Activated CD8-positive, alpha-beta T cell treated with anti-CD3 and anti-CD28 coated beads, Interleukin-2, amount 10 ng/mL, durations not matched to agents 7 days and 5 days (primary cell): ENCODE measurements around the gene NFKB1. TPM values are rescaled to one million over a fixed set of nuclear protein-coding genes. Genes with fewer than 3 reads are reported as not detected.
A peak's percentile ranks its signal among the peaks of the same experiment; 100 is the strongest.
"Not testable (repeated sequence)": the region's sequence is repeated elsewhere in the genome, so short reads cannot be mapped to it uniquely, and the experiment has no call there.

ENCODE experiments used
- ATAC-seq: fragments of 150-1000 bp; cut with Tn5 transposase; one replicate; pipeline ENCODE4 v1.10.0; 2021; ENCODE audit warnings: moderate library complexity
- CTCF ChIA-PET: fragments of 350-600 bp; sonication (Branson Sonifier 250); formaldehyde crosslinking; loops from one replicate; lab custom pipeline; 2021; ENCODE audit warnings: antibody characterized with exemption; lab: Charles Lee
- POLR2A ChIA-PET: fragments of 350-600 bp; sonication (Branson Sonifier 250); formaldehyde crosslinking; loops from one replicate; lab custom pipeline; 2021; ENCODE audit warnings: antibody characterized with exemption; lab: Charles Lee
- DNase-seq: peaks from one replicate; pipeline ENCODE4 v3.0.0-alpha.2; 2020
- H3K27ac Mint-ChIP-seq: one replicate; pipeline ENCODE4 v1.8.0; 2021; ENCODE audit warnings: mild to moderate bottlenecking, mixed read lengths
- H3K27me3 Mint-ChIP-seq: one replicate; pipeline ENCODE4 v1.8.0; 2021; ENCODE audit warnings: low read depth, mixed read lengths
- H3K36me3 Mint-ChIP-seq: one replicate; pipeline ENCODE4 v1.8.0; 2021; ENCODE audit warnings: low read depth, mixed read lengths
- H3K4me1 Mint-ChIP-seq: one replicate; pipeline ENCODE4 v1.8.0; 2021; ENCODE audit warnings: low read depth, mixed read lengths
- H3K4me3 Mint-ChIP-seq: one replicate; pipeline ENCODE4 v1.8.0; 2021; ENCODE audit warnings: mild to moderate bottlenecking, mixed read lengths
- H3K9me3 Mint-ChIP-seq: one replicate; pipeline ENCODE4 v1.8.0; 2022; ENCODE audit warnings: mixed read lengths; ENCODE audit not compliant: insufficient read depth
- total RNA-seq, 2 experiments: library from RNA; stranded (reverse); gene quantifications; one replicate each; pipeline ENCODE4 v1.2.3, GENCODE V29; 2021

Gene NFKB1
- total RNA-seq, 2 experiments from 2014 or later: 150 to 162 TPM

DNA sequence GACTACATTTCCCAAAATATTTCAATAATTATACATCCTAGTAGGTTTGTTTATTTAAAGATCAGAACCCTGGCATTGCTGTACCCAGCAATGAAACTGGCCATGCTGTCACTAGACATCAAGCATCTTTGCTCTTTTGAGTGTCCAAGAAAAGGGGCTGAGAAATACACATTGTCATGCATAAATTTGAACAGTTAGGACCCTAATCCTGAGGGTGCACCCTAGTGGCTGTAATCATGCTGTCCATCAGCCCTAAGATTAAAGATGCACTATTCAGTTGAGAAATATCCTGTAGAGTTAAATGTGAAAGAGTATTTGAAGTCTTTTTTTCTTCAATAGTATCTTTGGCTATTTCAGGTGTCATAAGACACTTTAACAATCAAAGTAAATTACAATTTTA lies 108.8 kb downstream of the NFKB1 start:
- H3K4me3 Mint-ChIP-seq: peak overlapping the region; percentile 13
- H3K9me3 Mint-ChIP-seq: peaks cover 3% of the 10 kb centered on the region
- POLR2A ChIA-PET: no interaction called here
- no peaks in the 10 kb centered on the region for H3K27me3 Mint-ChIP-seq
- ATAC-seq: no peak
- DNase-seq: no peak
- H3K4me1 Mint-ChIP-seq: peaks cover 92% of the 10 kb centered on the region
- H3K36me3 Mint-ChIP-seq: peaks cover 94% of the 10 kb centered on the region
- H3K27ac Mint-ChIP-seq: peak overlapping the region; percentile 63
- CTCF ChIA-PET: interaction anchor here (0.9 to 5.7 kb wide), 11 partner anchors 11 to 156 kb away, joined by 3 to 39 read pairs (median 4); no protein-coding TSS in a partner anchor

DNA sequence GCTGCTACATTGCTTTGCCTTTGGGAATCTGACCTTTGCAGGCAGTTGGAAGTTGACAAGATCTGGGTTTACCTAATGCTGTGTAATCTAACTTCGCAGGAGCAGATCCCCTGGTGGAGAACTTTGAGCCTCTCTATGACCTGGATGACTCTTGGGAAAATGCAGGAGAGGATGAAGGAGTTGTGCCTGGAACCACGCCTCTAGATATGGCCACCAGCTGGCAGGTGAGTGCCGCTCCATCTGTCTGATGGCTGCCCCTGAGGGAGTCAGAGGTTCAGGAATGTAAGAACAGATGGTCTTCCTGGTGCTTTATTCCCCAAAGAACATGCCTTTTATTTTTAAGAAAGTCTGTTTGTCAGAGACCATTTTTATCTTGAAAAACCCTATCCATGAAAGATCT lies 109.3 kb downstream of the NFKB1 start:
- H3K4me1 Mint-ChIP-seq: peaks cover 91% of the 10 kb centered on the region
- DNase-seq (no peak), ATAC-seq (no peak)
- peak overlapping the region; percentile 16 for H3K4me3 Mint-ChIP-seq
- ChIA-PET CTCF (interaction anchor here (1.0 to 5.7 kb wide), 10 partner anchors 10 to 162 kb away, joined by 3 to 39 read pairs (median 6); no protein-coding TSS in a partner anchor), POLR2A (interaction anchor here (1.4 kb wide), 1 partner anchor 110 kb away, joined by 4 read pairs; the partner anchor contains the start of gene NFKB1)
- H3K9me3 Mint-ChIP-seq: no peaks in the 10 kb centered on the region
- no peaks in the 10 kb centered on the region for H3K27me3 Mint-ChIP-seq
- H3K36me3 Mint-ChIP-seq: peaks cover 94% of the 10 kb centered on the region
- H3K27ac Mint-ChIP-seq: peak overlapping the region; percentile 73

DNA sequence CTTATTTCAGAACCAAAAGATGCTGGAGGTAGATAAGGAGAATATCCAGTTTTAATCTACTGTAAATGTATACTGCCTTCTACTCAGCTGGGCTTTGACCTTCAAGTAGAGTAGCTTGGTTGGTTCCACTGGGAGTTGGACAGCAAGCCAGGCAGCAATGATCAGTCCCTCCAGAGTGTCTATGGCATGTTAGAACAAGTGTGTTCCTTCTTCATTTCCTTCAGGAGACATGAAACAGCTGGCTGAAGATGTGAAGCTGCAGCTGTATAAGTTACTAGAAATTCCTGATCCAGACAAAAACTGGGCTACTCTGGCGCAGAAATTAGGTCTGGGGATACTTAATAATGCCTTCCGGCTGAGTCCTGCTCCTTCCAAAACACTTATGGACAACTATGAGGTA lies 111.1 kb downstream of the NFKB1 start:
- DNase-seq (no peak), ATAC-seq (no peak)
- peak overlapping the region; percentile 85 for H3K4me3 Mint-ChIP-seq
- no peaks in the 10 kb centered on the region for H3K27me3 Mint-ChIP-seq
- no peaks in the 10 kb centered on the region for H3K9me3 Mint-ChIP-seq
- POLR2A ChIA-PET: interaction anchor here (0.6 to 2.1 kb wide), 8 partner anchors 13 to 526 kb away, joined by 3 to 13 read pairs (median 5); partner anchors contain the start of gene NFKB1
- H3K27ac Mint-ChIP-seq: peak overlapping the region; percentile 94
- peaks cover 95% of the 10 kb centered on the region for H3K36me3 Mint-ChIP-seq
- H3K4me1 Mint-ChIP-seq: peaks cover 92% of the 10 kb centered on the region
- CTCF ChIA-PET: interaction anchor here (0.9 to 5.7 kb wide), 15 partner anchors 9 to 397 kb away, joined by 3 to 39 read pairs (median 6); partner anchors contain the start of gene NFKB1

DNA sequence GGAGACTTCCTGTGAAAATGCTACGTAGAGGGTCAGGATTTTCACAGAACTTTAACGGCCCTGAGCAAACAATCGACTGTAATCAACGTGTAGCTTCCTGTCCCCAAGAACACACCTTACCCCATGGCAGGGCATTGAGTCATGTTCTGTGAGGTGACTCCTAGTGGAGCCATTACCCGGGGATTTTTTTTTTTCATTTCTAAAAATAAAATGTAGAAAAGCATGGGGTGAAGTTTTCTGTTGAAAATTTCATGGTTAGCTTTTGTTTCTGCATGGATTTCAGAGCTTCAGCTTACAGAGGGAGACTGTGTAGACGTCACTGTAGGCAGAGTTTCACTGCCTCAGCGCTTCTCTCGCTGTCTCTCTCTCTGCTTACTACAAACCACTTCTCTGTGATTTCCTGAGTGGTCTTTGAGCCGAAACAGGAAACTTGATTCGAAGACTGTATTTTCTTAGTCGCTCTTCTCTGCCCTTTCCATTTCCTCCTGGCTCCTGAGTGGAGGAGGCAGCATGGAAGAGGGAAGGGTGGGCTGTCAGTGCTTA lies 111.7 kb downstream of the NFKB1 start:
- H3K4me1 Mint-ChIP-seq: peaks cover 87% of the 10 kb centered on the region
- H3K4me3 Mint-ChIP-seq: peak overlapping the region; percentile 85
- CTCF ChIA-PET: interaction anchor here (0.6 to 2.6 kb wide), 18 partner anchors 10 to 487 kb away, joined by 3 to 15 read pairs (median 5); partner anchors contain the start of genes BDH2 and NFKB1
- peak overlapping the region; percentile 94 for H3K27ac Mint-ChIP-seq
- DNase-seq (peak; percentile 74), ATAC-seq (peak; percentile 82)
- H3K9me3 Mint-ChIP-seq: no peaks in the 10 kb centered on the region
- H3K36me3 Mint-ChIP-seq: peaks cover 92% of the 10 kb centered on the region
- POLR2A ChIA-PET: interaction anchor here (0.6 to 2.1 kb wide), 11 partner anchors 13 to 525 kb away, joined by 3 to 13 read pairs (median 4); partner anchors contain the start of genes NFKB1 and SLC39A8
- no peaks in the 10 kb centered on the region for H3K27me3 Mint-ChIP-seq

DNA sequence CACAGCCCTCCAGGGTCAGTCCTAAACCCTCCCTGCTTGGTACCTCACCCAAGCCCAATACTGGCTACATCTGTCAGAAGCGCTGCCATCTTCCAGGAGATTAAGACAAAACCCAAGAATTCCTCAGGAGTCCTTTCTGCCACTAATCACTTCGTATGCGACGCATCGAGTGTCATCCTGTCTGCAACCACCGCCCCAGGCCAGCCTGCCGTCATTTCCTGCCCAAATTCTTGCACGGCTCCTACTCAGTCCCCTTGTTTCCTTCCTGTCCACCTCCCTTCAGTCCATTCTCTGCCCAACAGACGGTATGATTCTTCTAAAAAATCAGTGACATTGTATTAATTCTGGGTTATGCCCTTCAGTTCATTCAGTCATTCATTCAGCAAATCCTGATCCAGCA lies 113.6 kb downstream of the NFKB1 start:
- peaks cover 84% of the 10 kb centered on the region for H3K4me1 Mint-ChIP-seq
- peak; percentile 42 for ATAC-seq
- no peaks in the 10 kb centered on the region for H3K9me3 Mint-ChIP-seq
- POLR2A ChIA-PET: no interaction called here
- peaks cover 83% of the 10 kb centered on the region for H3K36me3 Mint-ChIP-seq
- H3K4me3 Mint-ChIP-seq: peak overlapping the region; percentile 85
- DNase-seq: peak; percentile 78
- H3K27me3 Mint-ChIP-seq: no peaks in the 10 kb centered on the region
- peak overlapping the region; percentile 94 for H3K27ac Mint-ChIP-seq
- CTCF ChIA-PET: interaction anchor here (1.0 to 1.6 kb wide), 2 partner anchors 9 to 213 kb away, joined by 3 to 4 read pairs; partner anchors contain the start of gene UBE2D3

DNA sequence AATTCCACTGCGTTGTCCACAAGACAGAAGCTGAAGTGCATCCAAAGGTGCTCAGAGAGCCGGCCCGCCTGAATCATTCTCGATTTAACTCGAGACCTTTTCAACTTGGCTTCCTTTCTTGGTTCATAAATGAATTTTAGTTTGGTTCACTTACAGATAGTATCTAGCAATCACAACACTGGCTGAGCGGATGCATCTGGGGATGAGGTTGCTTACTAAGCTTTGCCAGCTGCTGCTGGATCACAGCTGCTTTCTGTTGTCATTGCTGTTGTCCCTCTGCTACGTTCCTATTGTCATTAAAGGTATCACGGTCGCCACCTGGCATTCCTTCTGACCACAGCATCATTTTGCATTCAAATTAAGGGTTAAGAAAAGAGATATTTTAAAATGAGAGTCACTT lies 115.5 kb downstream of the NFKB1 start:
- no peak for ATAC-seq
- Mint-ChIP-seq H3K27ac (peak overlapping the region; percentile 60), H3K36me3 (peaks cover 65% of the 10 kb centered on the region), H3K9me3 (no peaks in the 10 kb centered on the region), H3K4me3 (no peak overlapping the region), H3K4me1 (peaks cover 80% of the 10 kb centered on the region), H3K27me3 (no peaks in the 10 kb centered on the region)
- POLR2A ChIA-PET: interaction anchor here (0.7 kb wide), 1 partner anchor 211 kb away, joined by 3 read pairs; no protein-coding TSS in a partner anchor
- CTCF ChIA-PET: interaction anchor here (0.8 to 1.2 kb wide), 2 partner anchors 8 to 38 kb away, joined by 3 read pairs; no protein-coding TSS in a partner anchor
- no peak for DNase-seq

DNA sequence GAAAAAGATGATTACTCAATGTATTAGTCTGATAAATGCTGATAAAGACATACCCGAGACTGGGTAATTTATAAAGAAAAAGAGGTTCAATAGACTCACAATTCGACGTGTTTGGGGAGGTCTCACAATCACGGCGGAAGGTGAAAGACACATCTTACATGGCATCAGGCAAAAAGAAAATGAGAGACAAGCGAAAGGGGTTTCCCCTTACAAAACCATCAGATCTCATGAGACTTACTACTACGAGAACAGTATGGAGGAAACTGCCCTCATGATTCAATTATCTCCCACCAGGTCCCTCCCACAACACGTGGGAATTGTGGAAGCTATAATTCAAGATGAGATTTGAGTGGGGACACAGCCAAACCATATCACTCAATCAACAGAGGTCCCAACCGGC lies 117.9 kb downstream of the NFKB1 start:
- Mint-ChIP-seq H3K4me1 (peaks cover 67% of the 10 kb centered on the region), H3K4me3 (peak overlapping the region; percentile 5), H3K36me3 (peaks cover 42% of the 10 kb centered on the region)
- H3K27ac Mint-ChIP-seq, ATAC-seq, H3K9me3 Mint-ChIP-seq, POLR2A ChIA-PET, H3K27me3 Mint-ChIP-seq, DNase-seq: not testable (repeated sequence)
- CTCF ChIA-PET: interaction anchor here (1.4 to 2.6 kb wide), 2 partner anchors 12 to 170 kb away, joined by 3 to 22 read pairs; no protein-coding TSS in a partner anchor

DNA sequence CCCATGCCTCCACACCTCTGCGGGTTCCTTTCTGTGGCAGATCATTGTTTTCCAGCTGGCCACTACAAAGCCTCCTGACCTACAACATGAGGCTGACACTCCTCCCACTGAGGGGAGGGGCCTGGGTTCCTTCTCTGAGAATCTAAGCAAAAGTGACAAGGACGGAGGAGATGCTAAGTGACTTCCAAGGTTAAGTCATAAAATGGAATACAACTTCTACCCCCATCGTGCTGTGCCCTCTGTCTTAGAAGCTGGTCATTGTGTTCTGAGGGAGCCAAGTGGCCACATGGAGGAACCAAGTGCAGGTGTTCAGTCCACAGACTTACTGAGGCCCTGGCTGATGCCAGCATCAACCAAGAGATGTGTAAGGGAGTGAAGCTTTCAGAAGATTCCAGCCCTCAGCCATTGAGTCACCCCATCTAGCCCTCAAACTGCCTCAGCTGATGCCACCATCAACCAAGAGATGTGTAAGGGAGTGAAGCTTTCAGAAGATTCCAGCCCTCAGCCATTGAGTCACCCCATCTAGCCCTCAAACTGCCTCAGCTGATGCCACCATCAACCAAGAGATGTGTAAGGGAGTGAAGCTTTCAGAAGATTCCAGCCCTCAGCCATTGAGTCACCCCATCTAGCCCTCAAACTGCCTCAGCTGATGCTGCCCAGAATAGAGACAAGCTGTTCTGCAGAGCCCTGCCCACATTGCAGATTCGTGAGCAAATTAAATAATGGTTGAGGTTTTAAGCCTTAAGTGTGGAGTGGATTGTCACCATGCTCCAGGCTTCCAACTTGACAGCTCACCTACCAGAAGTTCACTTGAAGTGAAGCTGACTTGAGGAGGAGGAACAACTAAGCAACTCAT lies 118.8 kb downstream of the NFKB1 start:
- H3K4me3 Mint-ChIP-seq, DNase-seq, H3K27me3 Mint-ChIP-seq, H3K9me3 Mint-ChIP-seq: not testable (repeated sequence)
- Mint-ChIP-seq H3K36me3 (peaks cover 32% of the 10 kb centered on the region), H3K27ac (peak overlapping the region; percentile 44), H3K4me1 (peaks cover 67% of the 10 kb centered on the region)
- CTCF ChIA-PET: interaction anchor here (0.6 to 2.6 kb wide), 17 partner anchors 9 to 480 kb away, joined by 3 to 22 read pairs (median 5); partner anchors contain the start of genes BDH2 and NFKB1
- peak; percentile 21 for ATAC-seq
- POLR2A ChIA-PET: interaction anchor here (0.7 to 1.0 kb wide), 3 partner anchors 13 to 399 kb away, joined by 3 to 4 read pairs (median 3); partner anchors contain the start of gene UBE2D3

DNA sequence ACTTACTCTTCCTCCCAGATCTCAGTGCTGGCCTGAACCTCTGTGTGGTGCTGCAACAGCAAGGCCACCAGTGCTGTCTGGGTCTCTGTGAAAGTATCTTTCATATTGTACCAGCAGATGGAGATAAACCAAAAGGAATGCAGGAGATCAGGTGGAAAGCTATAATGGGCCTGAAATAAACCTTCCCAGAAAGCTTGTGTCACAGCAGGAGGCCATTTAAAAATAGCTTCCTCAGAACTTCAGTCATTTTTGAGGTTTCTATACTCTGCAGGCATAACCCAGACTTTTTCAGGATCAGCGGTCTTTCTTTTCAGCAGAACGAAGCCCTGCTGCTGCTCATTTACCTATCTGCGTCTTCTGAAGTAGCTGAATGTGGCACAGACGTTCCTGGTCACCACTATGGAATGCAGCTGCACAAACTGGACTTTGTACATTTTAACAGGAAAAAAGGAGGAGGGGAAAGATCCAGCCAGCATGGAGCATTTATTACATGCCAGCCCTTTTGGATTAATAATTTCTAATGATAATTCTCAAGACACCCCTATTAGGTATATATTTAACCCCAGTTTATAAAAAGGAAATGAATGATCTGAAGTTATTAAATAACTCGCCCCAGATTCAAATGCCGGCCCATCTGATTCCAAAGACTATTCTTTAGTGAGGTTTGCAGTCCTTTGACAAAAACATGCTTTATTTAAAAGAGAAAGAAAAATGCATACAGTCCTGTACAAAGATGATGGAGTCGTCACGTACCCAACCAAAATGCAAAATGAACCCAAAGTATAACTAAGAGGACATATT lies 119.7 kb downstream of the NFKB1 start:
- ChIA-PET CTCF (interaction anchor here (0.6 to 2.6 kb wide), 17 partner anchors 10 to 479 kb away, joined by 3 to 22 read pairs (median 5); partner anchors contain the start of genes BDH2 and NFKB1), POLR2A (interaction anchor here (0.6 to 1.0 kb wide), 5 partner anchors 14 to 398 kb away, joined by 3 to 4 read pairs (median 3); partner anchors contain the start of gene UBE2D3)
- Mint-ChIP-seq H3K36me3 (peaks cover 25% of the 10 kb centered on the region), H3K4me1 (peaks cover 68% of the 10 kb centered on the region), H3K27ac (peak overlapping the region; percentile 44), H3K27me3 (no peaks in the 10 kb centered on the region), H3K9me3 (no peaks in the 10 kb centered on the region), H3K4me3 (no peak overlapping the region)
- ATAC-seq: peak; percentile 20
- DNase-seq: no peak

DNA sequence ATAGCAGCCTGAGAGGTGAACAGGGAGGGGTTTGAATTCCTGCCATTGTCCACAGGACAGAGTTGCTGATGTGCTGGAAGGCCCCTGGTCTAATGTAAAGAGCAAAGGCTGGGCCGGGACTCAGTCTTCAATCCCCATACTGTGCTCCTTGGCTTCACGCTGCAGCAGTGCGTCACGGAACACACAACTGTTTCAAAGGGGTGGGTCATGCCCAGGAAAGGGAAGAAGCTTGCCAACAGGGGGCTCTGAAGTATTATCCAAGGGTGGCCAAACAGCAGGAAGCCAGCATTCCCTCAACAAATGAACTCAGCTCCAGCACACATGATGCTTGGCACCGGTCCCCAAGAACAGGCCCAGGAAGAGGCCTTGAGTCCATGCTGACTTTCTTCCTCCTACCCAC lies 122.5 kb downstream of the NFKB1 start:
- Mint-ChIP-seq H3K4me1 (peaks cover 70% of the 10 kb centered on the region), H3K36me3 (peaks cover 7% of the 10 kb centered on the region), H3K27ac (peak overlapping the region; percentile 29), H3K9me3 (no peaks in the 10 kb centered on the region), H3K4me3 (no peak overlapping the region), H3K27me3 (no peaks in the 10 kb centered on the region)
- ChIA-PET CTCF (interaction anchor here (0.6 to 6.0 kb wide), 9 partner anchors 9 to 389 kb away, joined by 3 to 38 read pairs (median 5); no protein-coding TSS in a partner anchor), POLR2A (interaction anchor here (0.8 kb wide), 1 partner anchor 12 kb away, joined by 3 read pairs; no protein-coding TSS in a partner anchor)
- ATAC-seq: no peak
- DNase-seq: no peak
